ENCODE results near the gene ZMYM4. TPM values are rescaled to one million over a fixed set of nuclear protein-coding genes. Genes with fewer than 3 reads are reported as not detected.

Gene ZMYM4
- total RNA-seq, 2 donors from 2014 or later: 20.2 to 21.1 TPM

DNA sequence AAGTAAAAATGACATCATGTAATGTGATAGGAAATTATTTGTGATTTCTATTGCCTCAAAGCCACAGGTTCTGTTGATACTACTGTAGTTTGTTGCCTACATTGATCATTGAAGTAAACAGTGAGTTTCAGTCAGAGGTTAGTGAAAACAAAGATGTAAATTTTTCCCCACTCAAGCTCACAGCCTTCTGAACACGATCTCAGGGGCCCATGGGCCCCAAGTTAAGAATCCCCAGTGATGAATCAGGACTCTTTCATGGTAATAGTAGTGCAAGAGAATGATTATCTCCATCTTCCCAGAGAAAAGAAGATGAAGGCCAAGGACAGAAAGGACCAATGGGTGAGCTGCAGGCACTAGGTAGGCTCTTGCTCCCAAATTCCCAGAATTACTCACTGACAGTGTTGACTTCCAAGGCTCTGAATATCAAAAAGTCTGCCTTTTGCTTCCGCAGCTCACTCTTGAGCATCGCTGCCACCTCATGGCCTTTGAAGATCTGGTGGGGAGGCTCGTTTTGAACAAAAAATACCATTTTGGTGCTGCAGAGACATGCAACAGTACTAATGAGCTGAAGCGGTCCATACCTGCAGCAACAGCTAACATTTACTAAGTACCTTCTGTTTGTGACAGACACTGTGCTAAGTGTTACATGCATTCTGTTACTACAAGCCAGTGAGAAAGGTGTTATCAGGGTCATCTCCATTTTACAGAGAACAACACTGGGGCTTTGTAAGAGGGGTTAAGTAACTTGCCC lies 175.4 kb downstream of the ZMYM4 start:
- peaks cover 0 to 8% of the 10 kb centered on the region in 2 donors for H3K4me1 ChIP-seq
- H3K27ac ChIP-seq: no peak overlapping the region
- H3K27me3 ChIP-seq: no peaks in the 10 kb centered on the region
- no peak overlapping the region for H3K4me3 ChIP-seq
- DNase-seq (ENCODE audit: low spot score): no peak
- no peak for TF ChIP-seq CTCF (IDR thresholded peaks at IDR 0.05)
- H3K36me3 ChIP-seq: peaks cover 91% of the 10 kb centered on the region
- no peaks in the 10 kb centered on the region for H3K9me3 ChIP-seq

GRCh38 chr1:35444519-35444774 lies 175.9 kb downstream of the ZMYM4 start:
- H3K27me3 ChIP-seq: no peaks in the 10 kb centered on the region
- DNase-seq (ENCODE audit: low spot score): no peak

DNA sequence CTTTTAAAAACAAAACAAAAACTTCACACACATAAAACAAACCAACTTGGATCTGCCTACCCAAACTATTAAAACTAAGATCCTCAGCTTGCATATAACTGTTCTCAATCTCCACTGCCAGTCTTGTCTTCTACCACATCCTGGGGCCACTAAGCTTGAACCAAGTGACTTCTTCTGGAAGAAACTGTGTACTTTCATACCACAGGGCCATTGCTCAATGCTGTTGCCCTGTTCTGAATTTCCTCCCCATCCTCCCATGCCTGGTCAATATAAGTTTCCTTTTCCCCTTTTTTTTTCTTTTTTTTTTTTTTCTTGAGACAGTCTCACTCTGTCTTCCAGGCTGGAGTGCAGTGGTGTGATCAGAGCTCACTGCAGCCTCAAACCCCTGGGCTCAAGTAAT lies 178.8 kb downstream of the ZMYM4 start:
- H3K4me1 ChIP-seq: peaks cover 0 to 24% of the 10 kb centered on the region in 2 donors
- H3K36me3 ChIP-seq: peaks cover 83% of the 10 kb centered on the region
- no peak for TF ChIP-seq CTCF (IDR thresholded peaks at IDR 0.05)
- no peak for DNase-seq (ENCODE audit: low spot score)
- no peaks in the 10 kb centered on the region for H3K27me3 ChIP-seq
- H3K9me3 ChIP-seq: no peaks in the 10 kb centered on the region
- H3K27ac ChIP-seq: no peak overlapping the region
- H3K4me3 ChIP-seq: no peak overlapping the region

More at GRCh38 chr1:35444519-35444774, 175.9 kb downstream of the ZMYM4 start:
- no peak for TF ChIP-seq CTCF (IDR thresholded peaks at IDR 0.05)
- Histone ChIP-seq H3K4me1 (peaks cover 0 to 8% of the 10 kb centered on the region in 2 donors), H3K9me3 (no peaks in the 10 kb centered on the region), H3K36me3 (peaks cover 91% of the 10 kb centered on the region), H3K27ac (no peak overlapping the region), H3K4me3 (no peak overlapping the region)

GRCh38 chr1:35448344-35448801 lies 179.9 kb downstream of the ZMYM4 start:
- no peaks in the 10 kb centered on the region for H3K27me3 ChIP-seq
- DNase-seq (ENCODE audit: low spot score): peak; percentile 69
- no peaks in the 10 kb centered on the region for H3K9me3 ChIP-seq
- H3K4me1 ChIP-seq: peaks cover 0 to 29% of the 10 kb centered on the region in 2 donors
- no peak for TF ChIP-seq CTCF (IDR thresholded peaks at IDR 0.05)
- H3K36me3 ChIP-seq: peaks cover 79% of the 10 kb centered on the region
- H3K4me3 ChIP-seq: no peak overlapping the region
- H3K27ac ChIP-seq: peak overlapping the region in 1 of 2 donors; percentile 19

DNA sequence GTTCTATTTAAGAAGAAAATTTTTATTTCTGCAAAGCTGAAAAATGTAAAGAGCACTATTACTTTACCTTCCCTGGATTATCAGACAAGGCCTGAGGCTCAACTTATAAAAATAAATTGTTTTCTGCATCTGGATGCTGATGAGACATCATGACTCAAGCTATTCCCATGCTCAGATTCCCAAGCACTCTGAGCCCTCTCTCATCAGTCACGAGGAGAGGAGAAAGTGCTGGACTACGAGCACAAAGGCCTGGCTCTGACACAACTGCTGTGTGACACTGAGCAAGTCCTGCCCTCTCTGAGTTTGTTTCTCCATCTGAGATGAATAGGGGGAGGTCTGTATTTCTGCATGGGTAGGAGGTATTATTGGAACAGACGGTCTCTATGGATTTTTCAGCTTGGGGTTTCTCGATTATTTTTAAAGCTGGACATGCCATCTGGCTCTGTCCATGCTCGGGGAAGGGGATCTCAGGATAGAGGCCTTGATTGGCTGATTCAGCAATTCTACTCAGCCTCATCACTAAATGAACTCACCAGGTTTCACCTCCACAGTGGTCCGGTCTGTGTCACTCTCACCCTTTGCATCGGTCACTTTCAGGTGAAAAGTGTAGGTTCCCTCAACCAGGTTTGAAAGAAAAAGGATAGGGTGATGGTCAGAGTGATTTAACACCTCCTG lies 181.0 kb downstream of the ZMYM4 start:
- Histone ChIP-seq H3K27ac (no peak overlapping the region), H3K4me3 (no peak overlapping the region), H3K4me1 (peaks cover 0 to 34% of the 10 kb centered on the region in 2 donors), H3K36me3 (peaks cover 70% of the 10 kb centered on the region), H3K27me3 (no peaks in the 10 kb centered on the region), H3K9me3 (no peaks in the 10 kb centered on the region)
- DNase-seq (ENCODE audit: low spot score): no peak
- TF ChIP-seq CTCF (IDR thresholded peaks at IDR 0.05): no peak

Measured in right atrium auricular region (tissue), 2 donors.